HepG2 (cell line): ENCODE data around the gene SH3BGRL2.

Experiments
- HNRNPUL1 ChIP-seq: fragments of 200-400 bp; formaldehyde crosslinking; IDR thresholded peaks from 2 replicates; pipeline ENCODE4 v1.6.1; 2017; ENCODE audit warnings: low read depth, mild to moderate bottlenecking, low read length, moderate library complexity
- KLF15 ChIP-seq: sonication (generic); formaldehyde crosslinking; IDR thresholded peaks from 2 replicates; pipeline ENCODE4 v1.8.1; 2023; ENCODE audit warnings: borderline replicate concordance, mild to moderate bottlenecking, inconsistent platforms, missing genetic modification reagents, mixed read lengths
- RBM22 ChIP-seq: fragments of 200-400 bp; formaldehyde crosslinking; optimal IDR thresholded peaks from 2 replicates; pipeline ENCODE3; 2017; ENCODE audit warnings: mild to moderate bottlenecking, low read length, moderate library complexity
- SMC3 ChIP-seq: IDR thresholded peaks from 2 replicates; pipeline ENCODE4 v1.6.1; 2011; ENCODE audit warnings: low read length, improper control_type of control experiment
- SP2 ChIP-seq: sonication (generic); formaldehyde crosslinking; IDR thresholded peaks from 2 replicates; pipeline ENCODE4 v1.5.1; 2020; ENCODE audit warnings: mild to moderate bottlenecking, missing genetic modification reagents
- TP53 ChIP-seq: sonication (generic); formaldehyde crosslinking; conservative IDR thresholded peaks from 2 replicates; pipeline ENCODE4 v1.4.0; 2020; ENCODE audit warnings: missing genetic modification reagents
- ZBTB8A ChIP-seq: sonication (generic); formaldehyde crosslinking; IDR thresholded peaks from 2 replicates; pipeline ENCODE4 v1.4.0; 2020; ENCODE audit warnings: mild to moderate bottlenecking, low read depth, missing genetic modification reagents, borderline replicate concordance
- TF ChIP-seq, protein P1 (sequence below): IDR thresholded peaks from 2 replicates; pipeline ENCODE4 v1.6.1; 2012; ENCODE audit warnings: inconsistent platforms
- TF ChIP-seq, protein P2 (sequence below): sonication (generic); formaldehyde crosslinking; IDR thresholded peaks from 2 replicates; pipeline ENCODE4 v1.8.0; 2022; ENCODE audit warnings: mild to moderate bottlenecking, missing genetic modification reagents, moderate library complexity
- TF ChIP-seq, protein P3 (sequence below): sonication (generic); formaldehyde crosslinking; IDR thresholded peaks from 2 replicates; pipeline ENCODE4 v1.5.0; 2020; ENCODE audit warnings: mild to moderate bottlenecking, missing genetic modification reagents, moderate library complexity

DNA sequence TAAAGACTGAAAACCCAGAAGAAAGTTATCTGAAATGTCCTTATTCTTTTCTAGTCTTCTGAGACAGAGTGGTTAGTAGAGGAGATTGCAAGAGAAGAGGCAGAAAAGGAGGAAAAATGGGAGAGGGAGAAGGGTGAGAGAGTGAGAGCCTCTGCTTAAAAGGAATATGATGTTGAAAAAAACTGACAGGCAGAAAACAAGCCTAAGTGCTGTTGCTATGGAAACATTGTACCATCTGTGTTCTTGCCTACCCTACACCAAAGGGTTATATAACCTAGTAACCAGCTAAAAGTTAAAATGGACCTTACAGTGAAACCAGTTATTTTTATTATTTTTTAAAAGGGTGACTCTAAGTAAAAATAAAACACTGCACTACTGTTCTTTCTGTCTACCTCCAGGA lies 28.3 kb upstream of the SH3BGRL2 start:
- TF ChIP-seq, protein P1, sequence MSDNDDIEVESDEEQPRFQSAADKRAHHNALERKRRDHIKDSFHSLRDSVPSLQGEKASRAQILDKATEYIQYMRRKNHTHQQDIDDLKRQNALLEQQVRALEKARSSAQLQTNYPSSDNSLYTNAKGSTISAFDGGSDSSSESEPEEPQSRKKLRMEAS: no peak
- TF ChIP-seq RBM22 (no peak), ZBTB8A (CRISPR knock-in tag) (no peak), SMC3 (no peak), SP2 (CRISPR knock-in tag) (no peak), HNRNPUL1 (no peak), KLF15 (CRISPR knock-in tag) (no peak), TP53 (CRISPR knock-in tag) (no peak)
- TF ChIP-seq, protein P2, sequence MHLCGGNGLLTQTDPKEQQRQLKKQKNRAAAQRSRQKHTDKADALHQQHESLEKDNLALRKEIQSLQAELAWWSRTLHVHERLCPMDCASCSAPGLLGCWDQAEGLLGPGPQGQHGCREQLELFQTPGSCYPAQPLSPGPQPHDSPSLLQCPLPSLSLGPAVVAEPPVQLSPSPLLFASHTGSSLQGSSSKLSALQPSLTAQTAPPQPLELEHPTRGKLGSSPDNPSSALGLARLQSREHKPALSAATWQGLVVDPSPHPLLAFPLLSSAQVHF (CRISPR knock-in tag): no peak
- TF ChIP-seq, protein P3, sequence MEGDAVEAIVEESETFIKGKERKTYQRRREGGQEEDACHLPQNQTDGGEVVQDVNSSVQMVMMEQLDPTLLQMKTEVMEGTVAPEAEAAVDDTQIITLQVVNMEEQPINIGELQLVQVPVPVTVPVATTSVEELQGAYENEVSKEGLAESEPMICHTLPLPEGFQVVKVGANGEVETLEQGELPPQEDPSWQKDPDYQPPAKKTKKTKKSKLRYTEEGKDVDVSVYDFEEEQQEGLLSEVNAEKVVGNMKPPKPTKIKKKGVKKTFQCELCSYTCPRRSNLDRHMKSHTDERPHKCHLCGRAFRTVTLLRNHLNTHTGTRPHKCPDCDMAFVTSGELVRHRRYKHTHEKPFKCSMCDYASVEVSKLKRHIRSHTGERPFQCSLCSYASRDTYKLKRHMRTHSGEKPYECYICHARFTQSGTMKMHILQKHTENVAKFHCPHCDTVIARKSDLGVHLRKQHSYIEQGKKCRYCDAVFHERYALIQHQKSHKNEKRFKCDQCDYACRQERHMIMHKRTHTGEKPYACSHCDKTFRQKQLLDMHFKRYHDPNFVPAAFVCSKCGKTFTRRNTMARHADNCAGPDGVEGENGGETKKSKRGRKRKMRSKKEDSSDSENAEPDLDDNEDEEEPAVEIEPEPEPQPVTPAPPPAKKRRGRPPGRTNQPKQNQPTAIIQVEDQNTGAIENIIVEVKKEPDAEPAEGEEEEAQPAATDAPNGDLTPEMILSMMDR (CRISPR knock-in tag): no peak
